NCI-H187 treated with DMSO at 0.1 percent for 48 hours (cell line): ENCODE results near the gene YY1.
"Not testable (repeated sequence)": the region's sequence is repeated elsewhere in the genome, so short reads cannot be mapped to it uniquely, and the experiment has no call there.

Source experiments
- DNase-seq: peaks from one replicate; lab custom pipeline; 2025; lab: John Stamatoyannopoulos, UW

YY1 gene

DNA sequence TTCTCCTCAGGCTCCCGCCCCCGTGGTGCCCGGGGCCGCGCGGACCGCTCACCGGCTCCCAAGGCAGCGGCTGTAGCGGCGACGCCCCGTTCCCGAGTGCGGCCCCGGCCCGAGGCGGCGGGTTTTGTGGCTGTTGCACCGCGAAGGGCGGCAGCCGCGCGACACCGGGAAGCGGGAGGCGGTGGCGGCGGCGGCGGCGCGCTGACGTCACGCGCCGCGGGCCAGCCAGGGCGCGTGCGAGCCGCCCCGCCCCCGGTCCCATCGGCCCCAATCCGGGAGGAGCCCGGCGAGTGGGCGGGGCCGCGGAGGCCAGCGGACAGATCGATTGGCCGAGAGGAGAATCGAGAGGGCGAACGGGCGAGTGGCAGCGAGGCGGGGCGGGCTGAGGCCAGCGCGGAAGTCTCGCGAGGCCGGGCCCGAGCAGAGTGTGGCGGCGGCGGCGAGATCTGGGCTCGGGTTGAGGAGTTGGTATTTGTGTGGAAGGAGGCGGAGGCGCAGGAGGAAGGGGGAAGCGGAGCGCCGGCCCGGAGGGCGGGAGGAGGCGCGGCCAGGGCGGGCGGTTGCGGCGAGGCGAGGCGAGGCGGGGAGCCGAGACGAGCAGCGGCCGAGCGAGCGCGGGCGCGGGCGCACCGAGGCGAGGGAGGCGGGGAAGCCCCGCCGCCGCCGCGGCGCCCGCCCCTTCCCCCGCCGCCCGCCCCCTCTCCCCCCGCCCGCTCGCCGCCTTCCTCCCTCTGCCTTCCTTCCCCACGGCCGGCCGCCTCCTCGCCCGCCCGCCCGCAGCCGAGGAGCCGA is at the start of gene YY1:
Gene YY1 (plus strand): TSS at position 726 of the 792 bp plus-strand sequence. CDS start 101 bp downstream, outside the sequence.
- peak; percentile 94 for DNase-seq

DNA sequence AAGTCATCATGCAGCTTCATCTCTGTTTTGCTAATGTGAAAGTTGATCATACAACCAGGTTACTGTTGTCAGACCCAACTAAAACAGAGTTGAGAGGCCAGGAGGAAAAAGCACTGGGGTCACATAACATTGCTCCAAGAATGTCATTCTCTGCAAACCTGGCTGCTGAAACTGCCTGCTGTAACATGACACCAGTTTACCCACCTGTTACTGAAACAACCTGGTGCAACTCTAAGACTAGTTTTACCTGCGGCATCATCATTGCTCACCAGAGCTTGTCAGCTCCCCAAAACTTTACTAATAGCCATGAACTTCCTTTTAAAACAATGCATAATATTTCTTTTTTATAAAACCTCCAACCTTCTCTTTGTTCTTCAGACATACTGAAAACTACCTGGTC is 48.8 kb upstream of the YY1 start:
- no peak for DNase-seq

DNA sequence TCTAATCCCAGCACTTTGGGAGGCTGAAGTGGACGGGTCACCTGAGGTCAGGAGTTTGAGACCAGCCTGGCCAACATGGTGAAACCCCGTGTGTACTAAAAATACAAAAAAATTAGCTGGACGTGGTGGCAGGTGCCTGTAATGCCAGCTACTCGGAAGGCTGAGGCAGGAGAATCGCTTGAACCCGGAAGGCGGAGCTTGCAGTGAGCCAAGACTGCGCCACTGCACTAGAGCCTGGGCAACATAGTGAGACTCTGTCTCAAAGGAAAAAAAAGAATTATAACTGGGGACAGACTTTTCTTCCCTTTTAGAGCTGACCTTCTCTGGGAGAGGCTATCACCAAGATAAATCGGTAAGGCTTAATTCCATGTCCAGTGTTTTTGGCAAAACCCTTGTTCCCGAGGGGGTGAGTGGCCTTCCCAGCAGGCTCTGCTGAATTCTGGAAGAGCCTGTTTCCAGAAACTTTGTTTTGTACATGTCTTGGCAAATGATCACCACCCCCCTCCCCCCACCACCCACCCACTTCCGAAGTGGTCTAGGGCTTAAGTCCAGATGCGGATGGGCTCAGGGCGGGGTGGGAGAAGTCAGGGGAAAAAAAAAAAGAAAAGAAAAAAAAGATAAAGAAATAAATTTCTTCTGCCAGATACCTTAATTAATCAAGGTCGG is 47.2 kb upstream of the YY1 start:
- no peak for DNase-seq

DNA sequence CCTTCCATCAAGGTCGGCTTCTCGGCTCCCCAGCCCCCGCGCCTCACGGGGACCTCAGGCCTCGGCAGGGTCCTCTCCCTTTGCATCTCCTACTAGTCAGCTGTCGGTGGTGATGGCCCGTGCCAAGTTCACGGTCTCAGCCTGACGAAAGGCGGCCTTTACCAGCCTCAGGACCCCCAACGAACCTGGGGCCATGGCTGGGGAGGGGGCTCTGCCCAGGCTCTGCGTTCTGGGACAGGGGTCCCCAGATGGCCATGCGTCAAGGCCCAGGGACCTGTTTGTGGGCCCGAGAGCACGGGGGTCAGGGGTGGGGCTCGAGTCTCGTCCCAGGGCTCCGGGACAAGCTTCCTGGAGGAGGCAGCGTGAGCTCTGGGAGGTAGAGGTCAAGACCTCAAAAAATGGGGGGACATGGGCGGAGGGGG is 46.7 kb upstream of the YY1 start:
- DNase-seq, result no peak

GRCh38 chr14:100192672-100193416 is 46.1 kb upstream of the YY1 start:
- peak; percentile 91 for DNase-seq

- DNase-seq, result no peak
These were observed 45.3 kb upstream of the YY1 start for GRCh38 chr14:100193417-100194357.

DNA sequence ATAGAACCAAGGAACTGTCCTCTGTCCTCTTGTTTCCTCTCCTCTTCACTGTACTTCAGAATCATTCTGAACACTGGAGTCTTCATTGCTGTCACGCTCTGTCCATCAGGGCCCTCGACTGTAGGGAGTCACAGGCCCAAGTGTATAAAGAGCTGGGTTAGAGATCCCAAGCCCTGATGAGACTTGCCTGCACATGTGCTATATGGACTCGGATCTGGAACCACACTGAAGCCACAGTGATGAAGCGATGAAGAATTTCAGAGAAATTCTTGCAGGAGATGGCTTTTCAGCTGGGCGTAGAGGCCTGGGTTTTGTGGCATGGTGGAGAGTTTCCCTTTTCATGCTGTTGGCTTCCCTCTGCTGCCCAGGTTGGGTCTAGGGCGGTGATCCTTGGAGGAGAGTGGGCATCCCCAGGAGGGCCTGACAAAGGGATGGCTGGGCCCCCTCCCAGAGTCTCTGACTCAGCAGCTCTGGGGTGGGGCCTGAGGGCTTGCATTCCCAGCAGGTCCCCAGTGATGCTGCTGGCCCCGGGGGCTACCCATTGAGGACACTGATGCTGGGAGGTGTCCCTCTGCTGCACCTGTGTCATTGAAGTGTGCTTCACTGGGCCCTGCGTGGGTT is 39.6 kb upstream of the YY1 start:
- DNase-seq, result no peak

- no peak for DNase-seq
These were observed 38.6 kb upstream of the YY1 start for GRCh38 chr14:100200311-100200710.

- no peak for DNase-seq
These were observed 37.2 kb upstream of the YY1 start for GRCh38 chr14:100201701-100202100.

DNA sequence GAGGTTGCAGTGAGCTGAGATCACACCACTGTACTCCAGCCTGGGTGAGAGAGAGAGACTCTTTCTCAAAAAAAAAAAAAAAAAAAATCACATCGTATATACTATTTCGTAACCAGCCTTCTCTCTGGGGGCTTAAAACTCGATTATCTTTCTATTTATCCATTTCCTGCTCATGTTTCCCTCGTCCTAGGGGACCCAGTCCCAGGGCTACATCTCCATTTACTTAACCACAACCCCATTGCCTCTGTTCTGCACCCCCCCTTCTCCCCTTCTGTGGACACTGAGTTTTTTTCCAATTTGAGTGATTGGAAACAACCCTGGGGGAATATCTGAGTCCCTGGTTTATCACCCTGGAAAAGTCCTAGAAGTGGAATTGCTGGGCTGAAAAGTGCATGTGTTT is 36.2 kb upstream of the YY1 start:
- DNase-seq, result no peak

DNA sequence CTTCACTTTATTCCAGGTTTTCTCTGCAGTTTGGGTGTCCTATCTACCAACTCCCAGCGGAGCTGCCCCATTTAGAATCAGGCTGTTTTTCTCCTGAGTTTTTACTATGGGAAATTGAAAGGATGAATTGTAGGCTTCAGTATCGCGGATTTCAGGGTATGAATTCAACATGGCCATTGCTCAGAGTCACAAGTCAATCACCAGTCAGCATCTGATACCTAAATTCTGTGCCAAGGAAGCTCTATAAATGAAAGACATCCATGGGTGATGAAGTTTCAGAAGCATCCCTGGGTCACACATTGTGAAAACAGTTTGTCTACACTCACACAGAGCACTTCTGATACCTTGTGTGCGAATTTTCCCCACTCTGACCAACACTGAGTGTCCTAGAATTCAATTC is 35.8 kb upstream of the YY1 start:
- DNase-seq, result no peak

- DNase-seq, result no peak
These were observed 34.7 kb upstream of the YY1 start for GRCh38 chr14:100203962-100204834.

GRCh38 chr14:100204835-100205167 is 34.1 kb upstream of the YY1 start:
- not testable (repeated sequence) for DNase-seq

DNA sequence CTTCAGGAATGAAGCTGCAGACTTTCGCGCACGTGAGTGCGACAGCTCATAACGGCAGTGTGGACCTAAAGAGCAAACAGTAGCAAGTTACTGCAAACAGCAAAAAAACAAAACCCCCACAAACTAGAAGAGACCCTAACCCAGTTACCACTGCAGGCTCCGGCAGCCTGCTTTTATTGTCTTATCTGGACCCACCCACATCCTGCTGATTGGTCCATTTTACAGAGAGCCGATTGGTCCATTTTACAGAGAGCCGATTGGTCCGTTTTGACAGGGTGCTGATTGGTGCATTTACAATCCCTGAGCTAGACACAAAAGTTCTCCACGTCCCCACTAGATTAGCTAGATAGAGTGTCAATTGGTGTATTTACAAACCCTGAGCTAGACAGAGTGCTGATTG is 31.4 kb upstream of the YY1 start:
- DNase-seq, result not testable (repeated sequence)

DNA sequence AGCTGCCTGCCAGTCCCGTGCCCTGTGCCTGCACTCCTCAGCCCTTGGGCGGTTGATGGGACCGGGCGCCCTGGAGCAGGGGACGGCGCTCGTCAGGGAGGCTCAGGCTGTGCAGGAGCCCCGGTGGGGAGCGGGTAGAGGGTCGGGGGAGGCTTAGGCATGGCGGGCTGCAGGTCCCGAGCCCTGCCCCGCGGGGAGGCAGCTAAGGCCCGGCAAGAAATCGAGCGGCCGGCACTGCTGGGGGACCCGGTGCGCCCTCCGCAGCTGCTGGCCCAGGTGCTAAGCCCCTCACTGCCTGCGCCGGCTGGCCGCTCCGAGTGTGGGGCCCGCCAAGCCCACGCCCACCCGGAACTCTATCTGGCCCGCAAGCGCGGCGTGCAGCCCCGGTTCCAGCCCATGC is 30.8 kb upstream of the YY1 start:
- DNase-seq, result not testable (repeated sequence)

- DNase-seq, result no peak
These were observed 27.6 kb upstream of the YY1 start for GRCh38 chr14:100211366-100211765.

- DNase-seq, result no peak
These were observed 27.1 kb upstream of the YY1 start for GRCh38 chr14:100211893-100212292.

GRCh38 chr14:100212476-100213333 is 26.2 kb upstream of the YY1 start:
- no peak for DNase-seq

- DNase-seq, result no peak
These were observed 25.4 kb upstream of the YY1 start for GRCh38 chr14:100213587-100213955.
